ENCODE measurements around the gene IP6K3. TPM values are rescaled to one million over a fixed set of nuclear protein-coding genes. Genes with fewer than 3 reads are reported as not detected.

IP6K3 gene
- total RNA-seq, 1 donor from 2014 or later: 1.5 TPM

DNA sequence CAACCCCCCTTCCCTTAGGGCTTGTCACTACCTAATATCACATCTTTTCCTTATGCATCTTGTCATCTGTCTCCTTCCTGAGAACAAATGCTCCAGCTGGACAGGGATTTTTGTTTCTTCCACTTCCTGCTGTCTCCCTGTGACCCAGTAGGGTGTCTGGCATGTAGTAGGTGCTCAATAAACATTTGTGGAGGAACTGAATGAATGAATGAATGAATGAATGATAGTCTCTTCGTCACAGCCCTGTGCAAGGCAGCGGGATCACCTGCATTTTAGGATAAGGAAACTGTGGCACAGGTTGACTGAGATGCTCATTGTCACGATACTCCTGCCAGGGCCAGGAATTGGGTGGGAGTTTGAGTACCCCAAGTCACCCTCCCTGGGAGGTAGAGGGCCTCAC lies 28.1 kb upstream of the IP6K3 start:
- peaks cover 4 to 65% of the 10 kb centered on the region in 2 donors for H3K36me3 ChIP-seq
- TF ChIP-seq, protein P1, sequence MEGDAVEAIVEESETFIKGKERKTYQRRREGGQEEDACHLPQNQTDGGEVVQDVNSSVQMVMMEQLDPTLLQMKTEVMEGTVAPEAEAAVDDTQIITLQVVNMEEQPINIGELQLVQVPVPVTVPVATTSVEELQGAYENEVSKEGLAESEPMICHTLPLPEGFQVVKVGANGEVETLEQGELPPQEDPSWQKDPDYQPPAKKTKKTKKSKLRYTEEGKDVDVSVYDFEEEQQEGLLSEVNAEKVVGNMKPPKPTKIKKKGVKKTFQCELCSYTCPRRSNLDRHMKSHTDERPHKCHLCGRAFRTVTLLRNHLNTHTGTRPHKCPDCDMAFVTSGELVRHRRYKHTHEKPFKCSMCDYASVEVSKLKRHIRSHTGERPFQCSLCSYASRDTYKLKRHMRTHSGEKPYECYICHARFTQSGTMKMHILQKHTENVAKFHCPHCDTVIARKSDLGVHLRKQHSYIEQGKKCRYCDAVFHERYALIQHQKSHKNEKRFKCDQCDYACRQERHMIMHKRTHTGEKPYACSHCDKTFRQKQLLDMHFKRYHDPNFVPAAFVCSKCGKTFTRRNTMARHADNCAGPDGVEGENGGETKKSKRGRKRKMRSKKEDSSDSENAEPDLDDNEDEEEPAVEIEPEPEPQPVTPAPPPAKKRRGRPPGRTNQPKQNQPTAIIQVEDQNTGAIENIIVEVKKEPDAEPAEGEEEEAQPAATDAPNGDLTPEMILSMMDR (IDR thresholded peaks at IDR 0.05): no peak
- TF ChIP-seq POLR2A (IDR thresholded peaks at IDR 0.05): no peak
- no peak for TF ChIP-seq POLR2AphosphoS5 (IDR thresholded peaks at IDR 0.05; ENCODE audit: insufficient read depth in 1 of 2, low read depth in 1 of 2)
- no peak overlapping the region for H3K4me3 ChIP-seq
- no peak overlapping the region for H3K27ac ChIP-seq
- H3K9me3 ChIP-seq: no peaks in the 10 kb centered on the region
- peaks cover 40% of the 10 kb centered on the region for H3K4me1 ChIP-seq
- H3K27me3 ChIP-seq: no peaks in the 10 kb centered on the region
- no peak for DNase-seq (ENCODE audit: extremely low spot score in 2 of 2)
- intact Hi-C loops (cut with DNase I): loop anchor here (10.0 kb wide), 1 partner anchor 380 kb away; no protein-coding TSS in a partner anchor

DNA sequence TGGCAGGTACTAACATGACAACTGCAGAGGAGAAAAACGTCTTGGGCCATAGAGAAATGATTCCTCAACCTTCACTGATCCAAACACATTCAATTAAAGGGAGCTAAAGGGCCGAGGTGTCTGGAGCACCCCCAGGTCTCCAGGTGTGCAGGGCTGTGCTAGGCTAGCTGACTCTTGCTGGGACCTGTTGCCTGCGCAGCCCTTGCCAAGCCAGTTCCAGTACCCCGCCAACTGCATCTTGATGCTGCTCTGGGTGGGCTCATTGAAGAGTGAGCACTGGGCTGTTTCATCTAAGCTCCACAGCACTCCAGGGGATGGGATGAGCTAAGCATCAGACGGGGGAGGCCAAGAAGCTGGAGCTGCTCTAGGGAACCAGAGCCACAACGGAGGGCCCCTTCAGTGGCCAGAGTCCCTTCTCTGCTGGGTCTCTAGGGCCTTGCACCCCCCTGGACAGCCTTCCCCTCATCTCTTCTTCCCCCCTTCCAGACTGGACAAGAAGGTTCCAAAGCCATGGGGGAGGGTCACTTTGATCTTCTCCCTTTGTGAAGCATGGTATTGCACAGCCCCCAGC lies 26.3 kb upstream of the IP6K3 start:
- intact Hi-C loops (cut with DNase I): loop anchor here (10.0 kb wide), 1 partner anchor 382 kb away; no protein-coding TSS in a partner anchor
- Histone ChIP-seq H3K27ac (peak overlapping the region; percentile 90), H3K36me3 (peaks cover 4 to 47% of the 10 kb centered on the region in 2 donors), H3K4me1 (peaks cover 56% of the 10 kb centered on the region), H3K4me3 (no peak overlapping the region), H3K9me3 (no peaks in the 10 kb centered on the region), H3K27me3 (no peaks in the 10 kb centered on the region)
- TF ChIP-seq POLR2AphosphoS5 (IDR thresholded peaks at IDR 0.05; ENCODE audit: insufficient read depth in 1 of 2, low read depth in 1 of 2) (no peak), POLR2A (IDR thresholded peaks at IDR 0.05) (no peak)
- TF ChIP-seq, protein P1 (IDR thresholded peaks at IDR 0.05): no peak
- DNase-seq (ENCODE audit: extremely low spot score in 2 of 2): no peak

DNA sequence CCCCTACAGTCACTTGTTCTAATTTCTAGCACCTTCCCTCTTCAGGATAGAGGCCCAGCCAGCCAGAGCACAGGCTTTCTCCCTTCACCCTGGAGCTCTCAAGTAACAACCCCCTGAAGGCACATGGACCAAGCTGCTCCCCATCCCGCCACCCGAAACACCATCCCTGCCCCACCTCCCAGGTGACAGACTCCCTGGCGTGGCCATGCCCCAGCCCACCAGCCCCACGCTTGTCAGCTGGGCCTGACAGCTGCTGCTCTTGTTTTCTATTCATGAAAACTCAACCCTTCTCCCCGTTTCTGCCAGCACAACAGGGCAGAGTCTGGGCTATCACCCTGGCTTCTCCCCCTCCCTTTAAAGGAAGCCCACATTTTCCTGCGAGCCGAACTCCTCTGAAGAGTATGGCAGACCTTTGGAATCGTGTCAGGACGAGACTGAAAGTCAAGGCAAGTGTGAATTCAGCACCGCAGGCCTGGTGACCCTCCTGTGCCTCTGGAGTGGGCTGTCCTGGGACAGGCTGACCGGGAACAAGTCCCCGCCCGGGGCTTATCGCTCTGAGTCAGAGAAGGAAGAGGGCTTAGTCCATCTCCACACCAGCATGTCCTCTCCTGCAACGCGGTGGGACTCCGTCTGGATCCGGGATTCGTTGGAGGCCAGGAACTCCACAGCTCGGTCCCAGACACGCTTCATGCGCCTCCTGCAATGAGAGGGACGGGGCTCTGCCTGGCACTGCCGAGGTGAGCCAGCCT lies 25.6 kb upstream of the IP6K3 start:
- intact Hi-C loops (cut with DNase I): loop anchor here (10.0 kb wide), 1 partner anchor 383 kb away; no protein-coding TSS in a partner anchor
- peaks cover 56% of the 10 kb centered on the region for H3K4me1 ChIP-seq
- no peak for TF ChIP-seq POLR2A (IDR thresholded peaks at IDR 0.05)
- peak in 1 of 2 donors; percentile 19 for TF ChIP-seq POLR2AphosphoS5 (IDR thresholded peaks at IDR 0.05; ENCODE audit: insufficient read depth in 1 of 2, low read depth in 1 of 2)
- TF ChIP-seq, protein P1 (IDR thresholded peaks at IDR 0.05): no peak
- H3K27me3 ChIP-seq: no peaks in the 10 kb centered on the region
- peaks cover 2 to 40% of the 10 kb centered on the region in 2 donors for H3K36me3 ChIP-seq
- H3K9me3 ChIP-seq: no peaks in the 10 kb centered on the region
- peak overlapping the region; percentile 90 for H3K27ac ChIP-seq
- DNase-seq (ENCODE audit: extremely low spot score in 2 of 2): no peak
- H3K4me3 ChIP-seq: peak overlapping the region in 1 of 2 donors; percentile 27

DNA sequence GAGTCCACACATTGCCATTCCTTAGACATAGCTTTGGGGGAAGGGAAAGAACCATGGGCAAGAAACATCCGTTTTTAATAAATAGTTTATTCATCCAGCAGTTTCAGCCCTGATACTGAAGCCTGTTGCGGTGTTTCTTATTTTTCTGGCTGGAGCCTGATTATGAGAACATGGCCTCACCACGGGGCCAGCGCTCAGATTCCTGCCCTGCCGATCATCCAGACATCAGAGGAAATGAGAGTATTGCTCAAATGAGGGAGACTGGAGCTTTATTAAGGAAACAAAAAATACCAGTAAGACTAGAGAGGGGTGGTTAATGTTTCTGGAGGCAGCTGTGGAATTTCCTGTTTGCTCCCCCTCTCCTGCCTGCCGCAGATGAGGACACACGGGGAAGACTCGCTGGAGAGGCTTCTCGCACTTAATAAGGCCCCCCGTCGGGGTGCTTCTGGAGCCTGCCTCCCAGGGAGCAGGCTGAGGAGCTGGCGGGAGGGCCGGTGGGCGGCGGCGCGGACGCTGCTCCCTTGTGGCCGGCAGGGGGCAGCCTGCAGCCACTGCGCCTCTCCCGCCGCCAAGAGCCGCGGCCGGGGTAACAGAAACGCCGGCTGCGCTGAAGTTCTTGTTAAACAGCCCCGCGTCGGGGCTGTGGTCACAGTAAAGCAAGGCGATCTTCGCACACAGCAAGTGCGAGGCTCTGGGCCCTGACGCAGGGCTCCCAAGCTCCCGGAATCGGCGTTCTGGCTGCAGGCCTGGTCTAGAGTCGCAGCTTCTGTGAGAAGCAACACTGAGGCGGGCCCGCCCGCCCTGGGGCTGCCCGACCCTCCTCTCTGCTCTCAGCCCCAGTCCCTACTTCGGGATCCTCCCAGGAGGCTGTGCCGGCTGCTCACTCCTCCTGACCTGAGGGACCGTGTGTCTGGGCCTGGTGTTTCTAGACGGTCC lies 24.7 kb upstream of the IP6K3 start:
- no peaks in the 10 kb centered on the region for H3K27me3 ChIP-seq
- peaks cover 0 to 31% of the 10 kb centered on the region in 2 donors for H3K36me3 ChIP-seq
- TF ChIP-seq POLR2A (IDR thresholded peaks at IDR 0.05) (peak in 1 of 2 donors; percentile 17), POLR2AphosphoS5 (IDR thresholded peaks at IDR 0.05; ENCODE audit: insufficient read depth in 1 of 2, low read depth in 1 of 2) (peak in 1 of 2 donors; percentile 77)
- TF ChIP-seq, protein P1 (IDR thresholded peaks at IDR 0.05): peak; percentile 58 to 92 (median 88)
- H3K9me3 ChIP-seq: no peaks in the 10 kb centered on the region
- H3K4me3 ChIP-seq: peak overlapping the region; percentile 27 to 30
- peaks cover 56% of the 10 kb centered on the region for H3K4me1 ChIP-seq
- intact Hi-C loops (cut with DNase I): loop anchor here (10.0 kb wide), 1 partner anchor 383 kb away; no protein-coding TSS in a partner anchor
- H3K27ac ChIP-seq: peak overlapping the region; percentile 90
- no peak for DNase-seq (ENCODE audit: extremely low spot score in 2 of 2)

Data from vagina (tissue), 2 donors.